ENCODE measurements around the gene MRPL58.

Gene MRPL58

DNA sequence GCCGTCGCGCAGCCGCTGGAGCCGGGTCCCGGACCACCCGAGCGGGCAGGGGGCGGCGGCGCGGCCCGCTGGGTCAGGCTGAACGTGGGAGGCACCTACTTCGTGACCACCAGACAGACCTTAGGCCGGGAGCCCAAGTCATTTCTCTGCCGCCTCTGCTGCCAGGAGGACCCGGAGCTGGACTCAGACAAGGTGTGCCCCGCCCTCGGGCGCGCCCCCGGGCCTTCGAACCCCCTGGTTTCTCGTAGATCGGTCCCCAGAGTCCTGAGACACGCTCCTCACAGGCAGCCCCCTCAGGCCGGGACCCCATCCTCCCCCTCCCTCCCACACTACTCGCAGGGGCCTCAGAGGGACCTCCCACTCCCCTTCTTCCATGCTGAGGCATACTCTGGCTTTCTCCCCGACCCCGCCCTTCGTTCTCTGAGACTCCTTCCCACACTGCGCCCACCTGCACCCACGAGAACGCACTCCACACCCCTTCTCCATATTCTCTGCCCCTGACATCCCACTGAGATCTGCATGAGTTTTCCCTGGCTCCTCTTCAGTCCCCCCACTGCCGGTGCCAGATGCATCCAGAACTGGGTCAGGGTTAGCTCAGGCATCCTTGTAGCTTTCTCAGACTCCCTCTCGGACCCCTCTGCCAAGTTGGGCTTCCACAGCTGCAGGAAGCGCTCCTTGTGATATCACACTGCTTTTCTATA lies 35.1 kb downstream of the MRPL58 start:
- no peak for DNase-seq (ENCODE audit: low read depth, low spot score)

DNA sequence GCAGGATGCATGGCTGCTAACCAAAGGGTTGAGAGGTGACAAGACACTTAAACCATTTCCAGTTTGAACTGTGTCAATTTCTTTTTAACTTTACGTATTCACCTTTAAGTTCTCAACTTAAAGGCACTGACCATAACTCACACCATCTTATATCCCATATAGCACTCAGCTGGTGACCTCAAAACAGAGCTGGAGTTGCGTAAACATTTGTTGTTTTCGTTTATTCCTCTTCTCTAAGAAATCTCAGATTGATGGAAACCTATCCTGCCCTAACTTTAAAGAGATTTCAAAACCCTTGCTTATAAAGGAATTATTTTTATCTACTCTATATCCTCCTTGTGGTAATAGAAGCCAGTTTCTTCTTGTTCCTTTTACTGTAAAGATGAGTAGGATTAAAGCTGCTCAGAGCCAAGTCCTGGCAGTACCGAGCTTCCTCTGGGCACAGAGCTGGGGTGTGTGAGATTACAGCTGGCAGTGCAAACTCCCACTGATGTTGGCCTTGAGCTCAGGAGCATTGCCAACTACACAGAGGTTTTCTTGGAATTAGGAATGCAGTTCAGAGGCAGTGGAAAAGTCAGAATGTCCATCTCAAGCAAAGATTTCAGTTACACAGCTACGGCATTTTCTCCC lies 35.9 kb downstream of the MRPL58 start:
- DNase-seq (ENCODE audit: low read depth, low spot score), result no peak

DNA sequence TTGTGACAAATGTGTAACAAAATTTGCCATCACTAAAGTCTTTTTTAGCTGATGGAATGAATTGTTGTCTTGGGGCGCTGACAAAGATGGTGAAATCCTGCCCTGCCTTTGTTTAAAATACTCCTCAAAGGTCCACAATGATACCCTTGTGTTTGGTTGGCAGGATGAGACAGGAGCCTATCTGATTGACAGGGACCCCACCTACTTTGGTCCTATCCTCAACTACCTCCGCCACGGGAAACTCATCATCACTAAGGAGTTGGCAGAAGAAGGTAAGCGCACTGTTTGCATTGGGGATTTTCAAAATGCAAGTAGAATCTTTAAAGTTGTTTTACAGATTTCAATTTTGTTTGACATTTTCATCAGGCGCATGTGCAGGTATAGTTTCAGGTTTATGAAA lies 36.6 kb downstream of the MRPL58 start:
- DNase-seq (ENCODE audit: low read depth, low spot score), result no peak

DNA sequence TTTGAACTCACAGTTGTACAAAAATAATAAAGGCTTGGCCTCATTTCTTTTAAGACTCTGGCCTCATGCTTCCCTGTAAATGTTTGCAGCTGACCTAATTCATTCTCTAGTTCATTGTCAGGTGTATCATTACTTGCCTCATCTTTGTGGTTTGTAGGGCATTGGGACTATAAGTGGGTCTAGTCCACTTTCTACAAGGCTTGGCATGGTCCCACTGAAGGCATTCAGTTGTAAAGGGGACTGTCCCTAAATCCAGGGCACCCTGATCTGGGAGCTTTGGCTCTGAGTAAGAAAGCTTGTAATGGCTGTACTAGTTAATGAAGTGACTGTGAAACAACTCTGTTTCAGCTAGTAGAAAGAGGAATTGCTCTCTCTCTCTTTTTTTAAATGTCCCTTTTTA lies 37.2 kb downstream of the MRPL58 start:
- no peak for DNase-seq (ENCODE audit: low read depth, low spot score)

DNA sequence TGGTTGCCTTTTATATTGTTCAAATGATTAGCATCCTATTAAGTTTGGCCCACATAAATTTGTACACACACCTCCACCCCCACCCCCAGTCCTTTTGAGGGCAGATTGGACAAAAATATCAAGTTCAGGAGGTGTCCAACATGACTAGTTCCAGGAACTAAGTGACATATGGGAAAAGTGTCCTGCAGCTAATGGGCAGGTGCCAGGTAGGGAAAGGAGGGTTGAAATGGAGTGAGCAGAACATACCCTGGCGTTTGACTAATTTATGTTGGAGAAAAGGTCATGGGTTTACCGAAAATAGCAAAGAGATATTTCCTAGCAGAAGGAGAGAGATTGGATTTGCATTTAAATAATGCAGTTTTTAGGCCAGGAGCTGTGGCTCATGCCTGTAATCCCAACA lies 39.5 kb downstream of the MRPL58 start:
- no peak for DNase-seq (ENCODE audit: low read depth, low spot score)

DNA sequence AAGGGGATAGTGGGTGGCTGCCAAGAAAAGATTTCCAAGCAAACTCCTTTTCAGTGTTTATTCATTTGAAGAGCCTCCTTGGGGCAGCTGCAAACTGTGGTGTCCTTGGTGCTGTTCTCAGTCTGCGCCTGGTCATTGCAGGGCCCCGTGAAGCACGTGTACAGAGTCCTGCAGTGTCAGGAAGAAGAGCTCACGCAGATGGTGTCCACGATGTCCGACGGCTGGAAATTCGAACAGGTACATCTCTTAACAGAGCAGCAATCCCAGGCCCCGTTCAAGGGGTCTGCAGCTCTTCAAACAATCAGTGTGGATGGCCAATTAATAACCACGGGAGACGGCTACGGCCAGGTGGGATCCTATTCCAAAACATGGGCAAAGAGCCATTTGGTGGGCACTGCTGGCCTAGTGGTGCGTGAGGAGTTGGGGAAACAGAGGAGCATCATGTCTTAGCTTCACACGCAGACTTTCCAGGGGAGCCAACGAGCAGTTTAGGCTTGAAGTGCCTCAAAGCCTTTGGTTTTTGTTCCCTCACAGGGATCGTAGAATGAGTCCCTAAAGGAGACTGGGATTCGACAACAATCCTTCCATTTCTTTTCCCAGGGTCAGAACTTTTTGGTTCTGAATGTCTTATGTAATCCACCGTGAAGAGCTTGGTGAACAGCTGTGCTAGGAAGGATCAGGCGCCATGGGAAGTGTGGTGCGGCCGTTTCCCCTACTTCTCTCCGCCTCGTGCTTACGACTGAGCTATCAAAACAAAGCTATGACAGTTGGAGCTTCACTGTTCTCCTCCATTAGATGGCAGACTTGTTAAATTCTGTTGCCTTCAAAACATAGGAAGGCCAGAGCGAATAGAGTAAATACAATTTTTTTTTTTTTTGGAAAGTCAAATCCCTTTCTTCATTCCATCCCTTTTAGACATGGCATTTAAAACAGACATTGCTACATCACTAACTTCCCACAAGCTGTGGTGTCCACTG lies 47.2 kb downstream of the MRPL58 start:
- DNase-seq (ENCODE audit: low read depth, low spot score), result no peak

DNA sequence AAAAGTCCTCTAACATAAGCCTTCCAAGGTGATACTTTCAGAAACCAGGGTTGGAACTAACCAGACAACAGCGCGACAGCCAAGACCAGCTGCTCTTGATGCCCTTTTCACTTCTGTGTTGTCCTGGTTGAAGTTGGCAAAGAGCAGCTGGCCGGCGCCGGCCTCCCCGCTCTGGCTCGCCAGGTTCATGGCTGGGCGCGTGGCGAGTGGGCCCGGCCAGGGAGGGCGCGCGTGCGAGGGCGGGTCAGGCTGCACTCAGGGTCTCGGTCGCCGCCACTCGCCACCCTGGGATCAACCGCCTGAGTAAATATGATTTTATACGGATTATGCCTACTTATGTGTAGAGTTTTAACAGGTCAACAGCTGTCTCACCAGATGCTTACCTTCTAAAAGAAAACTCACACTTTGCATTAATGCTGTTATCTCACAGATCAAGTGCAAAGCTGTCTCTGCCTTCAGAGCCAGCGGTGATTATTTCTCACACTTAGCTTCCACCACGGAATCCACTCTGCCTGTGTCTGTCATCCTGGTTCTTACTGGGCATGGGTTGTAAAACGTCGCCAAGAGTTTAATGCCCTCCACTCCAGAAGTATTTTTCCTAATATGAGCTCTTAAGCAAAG lies 48.1 kb downstream of the MRPL58 start:
- no peak for DNase-seq (ENCODE audit: low read depth, low spot score)

DNA sequence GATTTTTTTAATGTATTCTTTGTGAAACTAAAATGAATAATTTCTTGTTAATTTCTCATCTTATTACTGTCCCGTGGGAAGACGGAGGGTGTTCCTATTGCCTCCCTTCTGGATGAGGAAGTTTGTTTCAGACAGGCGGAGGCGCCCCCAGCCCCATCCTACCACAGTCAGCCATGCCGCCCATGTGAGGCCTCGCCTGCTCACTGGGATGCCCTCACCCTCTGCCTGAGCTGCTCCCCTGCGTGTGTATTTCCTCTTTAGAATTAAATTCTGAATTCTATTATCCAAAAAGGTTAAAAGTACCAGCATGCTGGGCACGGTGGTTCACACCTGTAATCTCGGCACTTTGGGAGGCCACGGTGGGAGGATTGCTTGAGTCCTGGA lies 48.6 kb downstream of the MRPL58 start:
- no peak for DNase-seq (ENCODE audit: low read depth, low spot score)

DNA sequence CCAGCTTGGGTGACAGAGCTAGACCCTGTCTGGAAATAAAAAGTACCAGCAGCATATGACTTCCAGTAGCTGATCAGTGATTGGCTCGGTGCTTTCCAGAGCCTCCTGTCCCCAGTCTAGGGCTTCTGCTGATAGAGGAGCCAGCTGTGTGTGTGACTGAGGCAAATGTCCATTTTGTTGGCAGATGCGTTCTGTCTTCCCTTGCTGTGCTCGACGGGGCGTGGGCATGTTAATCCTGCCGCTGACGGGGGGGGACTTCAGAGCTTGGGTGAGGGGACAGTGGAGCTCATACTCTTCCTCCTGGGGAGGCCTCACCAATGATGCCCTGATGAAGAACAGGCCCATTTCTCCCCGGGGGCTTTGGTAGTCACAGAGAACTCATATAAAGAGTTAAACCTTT lies 49.1 kb downstream of the MRPL58 start:
- no peak for DNase-seq (ENCODE audit: low read depth, low spot score)

DNA sequence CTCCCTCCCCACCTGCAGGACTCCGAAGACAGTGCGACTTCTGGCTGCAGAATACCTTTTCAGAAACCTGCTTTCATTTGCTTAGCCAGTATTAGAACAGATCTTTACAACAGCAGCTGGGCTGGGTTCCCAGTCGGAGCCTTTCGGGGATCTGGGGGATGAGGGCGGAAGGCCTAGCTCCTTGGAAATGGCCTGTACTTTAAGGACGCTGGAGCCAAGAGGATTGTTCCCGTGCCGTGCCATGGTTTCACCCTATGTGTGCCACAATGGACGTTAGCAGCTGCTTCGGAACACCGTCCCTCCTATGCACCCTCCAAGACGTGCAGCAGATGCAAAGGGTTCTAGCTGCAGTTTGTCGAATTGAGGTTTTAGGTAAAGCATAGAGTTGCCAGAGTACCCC lies 50.7 kb downstream of the MRPL58 start:
- no peak for DNase-seq (ENCODE audit: low read depth, low spot score)

DNA sequence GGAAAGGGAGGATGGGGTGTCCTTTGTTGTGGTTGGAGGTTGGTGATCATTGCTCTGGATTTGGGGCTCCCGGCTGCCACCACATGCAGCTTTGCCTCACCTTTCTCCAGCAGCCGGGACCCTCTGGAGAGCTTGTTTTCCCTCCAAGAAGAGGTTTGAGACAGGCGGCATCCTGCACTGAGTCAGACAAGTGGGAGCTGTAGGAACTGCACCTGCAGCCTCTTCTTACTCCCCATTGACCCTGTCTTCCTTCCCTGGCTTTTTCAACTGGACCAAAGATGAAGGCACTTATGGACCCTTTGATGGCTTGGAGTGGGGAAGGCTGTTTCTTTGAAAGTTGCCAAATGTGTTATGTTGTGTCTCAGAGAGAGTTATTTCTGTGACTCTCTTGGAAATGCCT lies 51.2 kb downstream of the MRPL58 start:
- no peak for DNase-seq (ENCODE audit: low read depth, low spot score)

DNA sequence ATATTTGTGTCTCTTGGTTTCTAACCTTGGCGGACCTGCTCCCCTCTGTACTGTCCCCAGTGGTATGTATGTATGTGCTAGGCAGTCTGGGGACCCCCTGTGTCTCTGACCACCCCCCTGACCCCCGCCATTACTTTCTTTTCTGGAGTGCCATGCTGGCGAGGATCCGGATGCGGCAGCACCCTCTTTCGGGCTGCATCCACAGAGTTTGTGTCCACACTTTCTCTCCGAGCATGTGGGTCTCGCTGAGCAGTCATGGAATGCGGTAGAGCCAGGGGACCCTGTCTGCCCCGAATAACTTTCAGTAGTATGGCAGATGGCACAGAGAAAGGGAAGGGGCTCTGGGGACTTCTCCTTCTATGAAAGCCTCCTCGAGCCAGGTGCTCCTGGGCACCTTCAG lies 51.6 kb downstream of the MRPL58 start:
- DNase-seq (ENCODE audit: low read depth, low spot score), result no peak

DNA sequence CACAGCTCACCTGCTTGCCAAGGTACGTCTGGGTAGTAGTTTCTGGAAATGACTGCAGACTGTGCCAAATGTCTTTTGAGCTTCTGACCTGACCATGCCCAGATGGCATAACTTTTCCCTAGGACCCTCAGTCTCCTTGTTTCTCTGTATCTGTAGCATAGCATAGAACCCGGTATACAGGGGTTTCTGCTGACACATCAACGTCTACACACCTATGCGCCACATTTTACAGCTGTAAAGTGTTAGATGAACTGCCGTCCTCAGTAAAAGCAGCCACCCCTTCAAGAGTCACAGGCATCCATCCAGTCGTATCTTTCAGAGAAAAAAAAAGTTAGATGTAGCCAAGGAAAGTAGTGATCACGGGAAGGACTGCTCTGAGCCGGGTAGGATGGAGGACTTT lies 52.0 kb downstream of the MRPL58 start:
- DNase-seq (ENCODE audit: low read depth, low spot score), result no peak

DNA sequence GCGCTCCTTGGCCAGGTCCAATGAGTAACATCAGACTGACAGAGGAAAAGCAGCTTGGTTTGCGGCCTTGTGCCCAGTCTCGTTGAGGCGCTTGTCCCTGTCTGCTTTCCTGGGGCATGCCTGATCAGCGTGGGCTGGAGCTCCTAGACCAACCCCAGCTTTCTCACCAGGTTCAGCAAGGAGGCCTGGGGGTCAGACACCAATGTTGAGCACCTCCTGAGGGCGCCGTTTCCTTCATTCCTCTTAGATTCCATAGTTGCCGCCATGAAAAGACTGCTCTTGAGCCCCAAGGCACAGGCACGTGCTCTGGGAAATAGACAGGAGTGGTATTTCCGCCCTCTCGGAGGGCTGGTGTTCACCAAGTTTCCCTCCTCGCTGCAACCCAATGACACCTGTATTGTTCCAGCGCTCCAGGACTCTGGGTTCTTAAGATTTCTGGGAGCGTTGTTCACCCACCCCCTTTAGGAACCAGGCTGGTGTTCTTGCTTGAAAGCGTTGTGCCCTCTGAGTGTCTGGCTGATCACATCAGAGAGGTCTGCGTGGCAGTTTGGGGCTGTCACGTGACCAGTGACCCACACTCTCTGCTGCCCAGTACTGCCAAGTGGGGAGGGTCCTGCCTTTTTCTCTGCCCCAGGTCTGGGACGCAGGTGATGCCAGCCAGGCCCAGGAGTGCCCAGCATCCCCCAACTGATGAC lies 52.5 kb downstream of the MRPL58 start:
- no peak for DNase-seq (ENCODE audit: low read depth, low spot score)

DNA sequence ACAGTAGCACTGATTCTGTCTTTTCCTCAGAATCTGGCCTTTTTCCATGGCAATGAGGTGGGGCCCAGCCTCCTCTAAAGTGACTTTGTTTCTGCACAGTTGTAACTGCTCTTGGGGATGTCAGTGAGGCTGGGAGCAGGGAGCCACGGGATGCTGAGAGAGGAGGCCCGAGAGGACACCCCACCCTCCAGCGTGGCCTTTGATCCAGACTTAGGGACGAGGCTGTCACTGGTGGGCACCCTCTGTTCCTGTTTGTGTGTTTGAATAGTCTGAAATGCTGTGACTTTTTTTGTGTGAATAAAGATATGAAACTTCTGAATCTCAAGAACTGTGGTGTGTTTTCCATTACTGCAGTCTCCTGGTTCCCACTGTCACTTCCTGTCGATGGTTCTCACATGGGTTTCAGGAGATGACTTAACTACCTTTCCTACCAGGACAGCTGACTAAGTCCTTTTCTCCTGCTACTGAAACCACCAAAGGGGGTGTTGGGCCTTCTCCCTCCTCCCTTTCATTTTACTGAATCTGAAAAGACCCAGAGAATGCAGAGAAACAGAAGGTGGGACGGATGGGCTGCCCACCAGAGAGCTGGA lies 53.2 kb downstream of the MRPL58 start:
- no peak for DNase-seq (ENCODE audit: low read depth, low spot score)

DNA sequence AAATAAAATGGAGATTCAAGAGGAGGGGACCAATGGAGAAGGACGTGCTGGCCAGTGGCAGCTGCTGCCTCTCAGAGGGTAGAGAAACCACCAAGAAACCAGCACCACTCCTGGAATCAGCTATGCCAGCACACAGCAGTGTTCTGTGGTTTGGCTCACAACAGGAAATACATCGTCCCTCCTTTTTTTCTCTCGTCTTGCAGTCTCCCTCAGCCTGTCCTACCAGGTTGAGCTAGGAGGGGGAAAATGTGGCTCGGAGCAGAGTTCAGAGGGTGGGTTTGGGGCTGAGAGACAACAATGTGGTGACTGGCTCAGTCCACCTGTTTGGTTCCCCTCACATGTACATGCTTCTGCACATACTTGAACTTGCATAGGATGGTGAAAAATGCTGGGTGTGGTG lies 55.4 kb downstream of the MRPL58 start:
- DNase-seq (ENCODE audit: low read depth, low spot score), result no peak

DNA sequence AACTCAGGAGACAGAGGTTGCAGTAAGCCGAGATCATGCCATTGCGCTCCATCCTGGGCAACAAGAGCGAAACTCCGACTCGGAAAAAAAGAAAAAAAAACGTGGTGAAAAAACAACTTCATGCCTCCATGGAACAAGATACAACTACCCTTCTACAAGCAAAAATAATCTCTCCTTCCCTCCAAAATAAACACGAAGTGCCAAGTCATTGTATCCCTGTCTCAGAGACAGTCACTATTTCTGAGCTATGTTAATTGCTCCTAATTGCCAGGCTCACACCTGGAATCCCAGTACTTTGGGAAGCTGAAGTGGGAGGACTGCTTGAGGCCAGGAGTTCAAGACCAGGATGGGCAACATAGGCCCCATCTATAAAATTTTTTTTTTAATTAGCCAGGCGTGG lies 56.3 kb downstream of the MRPL58 start:
- no peak for DNase-seq (ENCODE audit: low read depth, low spot score)

DNA sequence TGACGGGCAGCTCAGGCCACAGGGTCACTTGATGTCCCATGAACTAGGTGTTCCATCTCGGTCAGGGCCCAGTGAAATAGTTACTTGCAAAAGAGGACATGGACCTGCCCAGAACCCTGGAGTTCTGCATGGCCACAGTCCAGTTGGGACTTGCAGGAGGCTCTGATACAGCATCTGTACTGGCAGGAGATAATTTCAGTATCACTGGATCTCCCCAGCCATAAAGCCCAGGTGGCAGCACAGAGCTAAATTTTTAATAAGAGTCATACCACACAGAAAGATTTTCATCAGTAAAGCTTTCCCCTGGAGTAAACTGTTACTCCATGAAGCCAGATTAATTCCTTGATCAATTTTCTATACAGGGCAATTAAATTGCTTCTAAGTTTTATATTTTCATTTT lies 57.3 kb downstream of the MRPL58 start:
- no peak for DNase-seq (ENCODE audit: low read depth, low spot score)
